Stimulated activated naive CD8-positive, alpha-beta T cell treated with anti-CD3 and anti-CD28 coated beads, Interleukin-15, Interleukin-2, amounts not matched to agents 100 ng/mL and 50 ng/mL, for 24 hours (primary cell): ENCODE results near the gene EOLA2.
"Not testable (repeated sequence)": the region's sequence is repeated elsewhere in the genome, so short reads cannot be mapped to it uniquely, and the experiment has no call there.

Experiments used
- H3K27ac Mint-ChIP-seq: one replicate; pipeline ENCODE4 v1.8.0; 2021; ENCODE audit warnings: mild to moderate bottlenecking, mixed read lengths
- H3K27me3 Mint-ChIP-seq: one replicate; pipeline ENCODE4 v1.8.0; 2021; ENCODE audit warnings: mixed read lengths
- H3K36me3 Mint-ChIP-seq: one replicate; pipeline ENCODE4 v1.8.0; 2021; ENCODE audit warnings: low read depth, mixed read lengths
- H3K4me1 Mint-ChIP-seq: one replicate; pipeline ENCODE4 v1.8.0; 2021; ENCODE audit warnings: low read depth, mixed read lengths
- H3K4me3 Mint-ChIP-seq: one replicate; pipeline ENCODE4 v1.8.0; 2021; ENCODE audit warnings: mild to moderate bottlenecking, mixed read lengths
- H3K9me3 Mint-ChIP-seq: one replicate; pipeline ENCODE4 v1.8.0; 2021; ENCODE audit warnings: mixed read lengths

The EOLA2 gene

DNA sequence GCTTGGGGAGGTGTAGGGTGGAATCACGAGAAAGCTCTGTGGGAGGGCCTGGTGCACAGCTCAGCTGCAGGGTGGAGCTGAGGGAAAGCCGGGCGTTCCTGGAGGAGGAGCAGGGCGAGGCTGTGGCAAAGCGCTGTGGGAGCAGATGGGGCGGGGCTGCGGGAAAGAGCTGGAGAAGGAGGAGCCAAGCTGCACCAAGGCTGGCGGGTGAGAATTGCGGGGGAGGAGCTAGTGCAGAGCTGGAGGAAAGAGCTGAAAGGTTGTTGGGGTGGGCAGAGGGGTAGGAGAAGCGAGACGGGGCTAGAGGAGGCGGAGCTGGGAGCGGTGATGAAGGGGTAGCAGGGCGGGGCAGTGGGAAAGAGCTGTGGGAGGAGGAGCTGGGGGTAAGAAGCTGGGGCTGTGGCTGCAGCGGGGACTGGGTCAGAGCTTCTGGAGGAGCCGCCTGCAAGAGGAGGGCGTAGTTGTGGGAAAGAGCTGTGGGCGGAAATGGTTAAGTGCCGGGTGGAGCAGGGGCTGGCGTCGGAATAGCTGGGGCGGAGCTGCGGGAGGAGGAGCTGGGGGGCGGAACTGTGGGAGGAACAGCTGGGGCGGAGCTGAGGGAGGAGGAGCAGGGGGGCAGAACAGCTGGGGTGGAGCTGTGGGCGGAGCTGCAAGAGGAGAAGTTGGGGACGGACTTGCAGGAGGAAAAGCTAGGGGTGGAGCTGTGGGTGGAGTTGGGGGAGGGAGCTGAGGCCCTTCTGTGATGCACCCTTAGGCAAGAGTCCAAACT is 1.8 kb upstream of the EOLA2 start:
- Mint-ChIP-seq H3K36me3 (no peaks in the 10 kb centered on the region), H3K27ac (peak overlapping the region; percentile 88), H3K4me3 (peak overlapping the region; percentile 79), H3K9me3 (no peaks in the 10 kb centered on the region), H3K27me3 (no peaks in the 10 kb centered on the region), H3K4me1 (peaks cover 3% of the 10 kb centered on the region)

DNA sequence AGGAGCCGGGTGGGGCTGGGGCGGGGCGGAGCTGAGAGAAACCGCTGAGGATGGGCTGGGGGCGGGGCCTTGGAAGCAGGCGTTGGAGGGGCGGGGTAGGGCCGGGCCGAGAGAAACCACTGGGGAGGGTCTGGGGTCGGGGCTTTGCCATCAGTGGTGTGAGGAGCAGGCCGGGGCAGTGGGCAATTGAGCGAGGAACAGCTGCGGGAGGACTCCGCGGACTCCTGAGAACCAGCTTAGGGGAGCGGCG is 1.3 kb upstream of the EOLA2 start:
- Mint-ChIP-seq H3K27ac (peak overlapping the region; percentile 88), H3K9me3 (no peaks in the 10 kb centered on the region), H3K4me3 (peak overlapping the region; percentile 79), H3K36me3 (no peaks in the 10 kb centered on the region), H3K27me3 (no peaks in the 10 kb centered on the region), H3K4me1 (peaks cover 3% of the 10 kb centered on the region)

DNA sequence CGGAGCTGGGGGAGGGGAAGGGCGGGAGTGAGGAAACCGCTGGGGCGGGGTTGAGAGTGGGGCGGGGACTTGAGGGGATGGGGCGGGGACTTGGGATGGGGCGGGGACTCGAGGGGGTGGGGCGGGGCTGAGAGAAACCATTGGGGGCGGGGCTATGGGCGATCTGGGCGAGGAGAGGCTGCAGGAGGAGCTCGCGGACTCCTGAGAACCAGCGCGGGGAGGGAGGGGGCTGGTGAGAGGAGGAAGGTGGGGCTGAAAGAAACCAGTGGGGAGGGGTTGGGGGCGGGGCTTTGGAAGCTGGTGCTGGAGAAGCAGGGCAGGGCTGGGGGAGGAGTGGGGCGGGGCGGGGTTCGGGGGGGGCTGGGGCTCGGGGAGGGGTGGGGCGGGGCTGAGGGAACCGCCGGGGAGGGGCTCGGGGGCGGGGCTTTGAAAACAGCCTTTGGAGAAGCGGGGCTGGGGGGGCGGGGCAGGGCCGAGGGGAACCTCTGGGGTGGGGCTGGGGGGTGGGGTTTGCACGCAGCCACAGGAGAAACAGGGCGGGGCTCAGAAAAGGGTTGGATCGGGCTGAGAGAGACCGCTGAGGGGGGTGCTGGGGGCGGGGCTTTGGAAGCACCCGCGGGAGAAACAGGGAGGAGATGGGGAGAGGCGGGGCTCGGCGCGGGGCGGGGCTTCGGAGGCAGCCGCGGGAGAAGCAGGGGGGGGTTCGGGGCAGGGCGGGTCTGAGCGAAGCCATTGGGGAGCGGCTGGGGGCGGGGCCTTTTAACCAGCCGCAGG is 777 bp upstream of the EOLA2 start:
- Mint-ChIP-seq H3K27me3 (no peaks in the 10 kb centered on the region), H3K27ac (no peak overlapping the region), H3K36me3 (no peaks in the 10 kb centered on the region), H3K4me1 (peaks cover 3% of the 10 kb centered on the region), H3K9me3 (no peaks in the 10 kb centered on the region), H3K4me3 (peak overlapping the region; percentile 87)

DNA sequence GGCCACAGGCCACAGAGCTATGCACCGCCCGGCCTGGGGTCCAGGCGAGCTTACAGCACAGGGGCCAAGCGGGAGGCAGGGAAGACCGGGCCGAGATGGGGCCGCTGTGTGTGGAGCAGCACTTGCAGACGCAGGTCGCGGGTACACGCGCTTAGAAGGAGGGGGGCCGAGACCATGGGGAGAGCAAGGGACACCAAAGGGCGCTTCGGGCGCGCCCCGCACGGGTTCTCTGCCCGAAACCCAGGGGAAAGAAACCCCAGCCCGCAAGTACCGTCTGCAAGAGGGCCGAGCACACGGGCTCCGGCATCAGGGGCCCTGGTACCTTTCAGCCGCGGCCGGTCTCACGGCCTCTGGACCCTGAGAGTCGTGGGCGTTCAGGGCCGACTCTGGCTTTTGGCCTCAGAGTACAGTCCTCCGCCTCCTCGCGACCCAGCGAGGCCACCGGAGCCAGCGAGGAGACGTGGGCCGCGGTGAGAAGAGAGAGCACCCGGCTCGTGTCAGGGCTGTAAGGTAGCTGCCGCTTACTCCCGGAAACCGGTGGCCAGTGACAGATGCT is 342 bp downstream of the EOLA2 start:
- peak overlapping the region; percentile 87 for H3K4me3 Mint-ChIP-seq
- H3K9me3 Mint-ChIP-seq: no peaks in the 10 kb centered on the region
- peak overlapping the region; percentile 68 for H3K27ac Mint-ChIP-seq
- no peaks in the 10 kb centered on the region for H3K27me3 Mint-ChIP-seq
- H3K4me1 Mint-ChIP-seq: peaks cover 3% of the 10 kb centered on the region
- no peaks in the 10 kb centered on the region for H3K36me3 Mint-ChIP-seq

DNA sequence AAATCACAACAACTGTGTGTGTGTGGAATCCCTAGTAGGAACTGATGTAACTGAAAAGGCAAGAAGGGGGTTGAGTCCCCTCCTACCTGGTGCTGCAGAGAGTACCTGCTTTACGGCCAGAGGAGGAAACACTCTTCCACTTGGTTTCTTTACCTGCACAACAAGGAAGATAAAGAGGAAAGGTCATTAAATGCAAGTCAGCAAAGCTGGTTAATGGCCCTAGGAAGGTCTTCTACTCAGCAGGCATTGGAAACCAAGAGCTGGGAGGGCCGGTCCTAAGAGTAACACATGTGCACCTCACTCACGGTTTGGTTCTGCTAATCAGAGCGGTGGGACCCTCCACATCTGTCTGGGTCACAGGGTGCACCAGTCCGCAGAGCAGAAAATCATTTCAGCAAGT is 963 bp downstream of the EOLA2 start:
- not testable (repeated sequence) for H3K36me3 Mint-ChIP-seq, H3K27me3 Mint-ChIP-seq, H3K4me1 Mint-ChIP-seq, H3K9me3 Mint-ChIP-seq
- peak overlapping the region; percentile 68 for H3K27ac Mint-ChIP-seq
- peak overlapping the region; percentile 87 for H3K4me3 Mint-ChIP-seq

DNA sequence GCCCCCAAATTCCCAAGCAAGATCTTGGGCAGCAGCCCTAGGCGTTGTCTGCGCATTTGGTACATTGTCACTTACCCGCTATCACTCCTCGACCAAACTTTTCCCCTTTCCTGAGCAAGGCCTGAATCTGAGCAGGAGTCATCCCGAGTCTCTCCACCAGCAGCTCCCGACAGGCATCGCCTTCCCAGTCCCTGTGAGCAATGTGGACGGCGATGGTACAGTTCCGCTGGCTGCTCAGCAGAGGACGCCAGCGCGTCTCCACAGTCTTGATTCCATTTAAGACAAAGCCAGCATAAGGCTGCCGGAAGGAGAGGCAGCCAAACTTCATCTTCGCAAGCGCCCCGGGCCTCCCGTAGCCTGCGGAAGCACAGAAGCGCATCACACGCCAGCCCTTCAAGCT is 4.7 kb downstream of the EOLA2 start:
- H3K36me3 Mint-ChIP-seq, H3K9me3 Mint-ChIP-seq, H3K4me1 Mint-ChIP-seq, H3K4me3 Mint-ChIP-seq, H3K27me3 Mint-ChIP-seq, H3K27ac Mint-ChIP-seq: not testable (repeated sequence)

DNA sequence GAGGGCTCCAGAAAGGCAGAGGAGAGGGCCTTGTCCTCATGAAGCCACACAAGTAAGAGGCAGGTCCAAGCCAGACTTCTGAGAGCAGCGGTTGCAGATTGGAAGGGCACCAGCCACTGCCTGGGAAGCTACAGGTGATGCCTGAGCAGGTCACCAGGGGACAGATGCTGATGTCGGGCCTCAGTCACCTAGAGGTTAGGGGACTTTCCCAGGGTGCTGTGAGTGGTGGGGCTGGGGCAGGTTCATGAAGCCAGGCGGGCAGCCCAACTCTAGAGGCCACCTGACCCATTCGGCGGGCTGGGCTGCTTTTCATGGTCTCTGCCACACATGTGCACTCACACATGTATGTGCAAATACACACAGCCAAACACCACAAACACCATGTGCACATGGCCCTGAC is 5.3 kb downstream of the EOLA2 start:
- H3K36me3 Mint-ChIP-seq, H3K27ac Mint-ChIP-seq, H3K27me3 Mint-ChIP-seq, H3K4me1 Mint-ChIP-seq, H3K9me3 Mint-ChIP-seq, H3K4me3 Mint-ChIP-seq: not testable (repeated sequence)

DNA sequence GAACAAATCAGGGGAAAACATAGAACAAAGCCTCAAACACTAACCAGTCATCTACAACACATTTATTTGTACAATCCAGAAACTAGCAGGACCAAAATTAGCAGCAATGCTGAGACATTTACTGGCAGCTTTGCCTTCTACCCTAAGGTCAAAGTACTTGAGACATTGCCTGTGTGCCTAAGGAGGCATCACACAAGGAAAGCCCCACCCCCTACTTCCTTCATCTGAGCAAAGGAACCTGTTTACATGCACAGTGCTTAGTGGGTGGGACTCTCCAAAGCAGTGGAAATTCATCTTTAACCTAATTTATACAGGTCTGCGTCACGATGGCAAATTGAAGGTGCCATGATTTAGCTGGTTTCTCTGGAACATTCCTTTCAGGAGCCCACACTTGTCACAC is 6.1 kb downstream of the EOLA2 start:
- H3K4me3 Mint-ChIP-seq, H3K27me3 Mint-ChIP-seq, H3K9me3 Mint-ChIP-seq, H3K27ac Mint-ChIP-seq, H3K4me1 Mint-ChIP-seq, H3K36me3 Mint-ChIP-seq: not testable (repeated sequence)

DNA sequence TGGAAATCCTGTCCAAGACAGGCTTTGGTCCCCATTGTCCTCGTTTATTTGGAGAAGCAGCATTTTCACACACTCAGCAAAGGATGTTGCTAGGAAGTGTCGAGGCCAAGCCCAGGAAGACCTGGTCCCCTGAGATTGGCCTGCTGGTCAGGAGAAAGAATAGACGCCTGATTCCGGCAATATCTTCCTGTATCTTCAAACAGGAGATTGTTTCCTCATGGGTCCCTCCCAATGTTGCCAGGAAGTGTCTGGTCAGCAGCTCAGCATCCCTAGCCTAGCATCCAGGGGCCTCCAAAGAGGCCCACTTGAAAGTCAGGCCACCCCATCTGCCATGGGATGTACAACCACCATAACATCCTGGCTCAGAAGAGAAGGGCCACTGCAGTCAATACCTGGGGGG is 6.9 kb downstream of the EOLA2 start:
- not testable (repeated sequence) for H3K27me3 Mint-ChIP-seq, H3K9me3 Mint-ChIP-seq, H3K27ac Mint-ChIP-seq, H3K4me3 Mint-ChIP-seq, H3K4me1 Mint-ChIP-seq, H3K36me3 Mint-ChIP-seq

DNA sequence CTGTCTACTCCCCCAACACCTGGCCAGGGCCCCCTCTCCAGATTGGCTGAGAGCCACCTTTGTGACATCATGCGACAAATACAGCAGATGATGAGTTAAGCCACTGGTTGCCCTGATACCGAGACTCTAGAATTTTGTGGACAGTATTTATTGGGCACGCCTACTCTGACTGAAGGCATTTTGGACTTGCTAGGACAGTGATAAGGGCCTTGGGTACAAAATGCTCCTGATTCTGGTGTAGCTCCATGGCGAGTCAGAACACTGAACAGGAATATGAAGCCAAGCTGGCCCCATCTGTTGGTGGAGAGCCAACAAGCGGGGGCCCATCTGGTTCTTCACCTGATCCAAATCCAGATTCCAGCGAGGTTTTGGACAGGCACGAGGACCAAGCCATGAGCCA is 8.9 kb downstream of the EOLA2 start, which contains the start of gene HSFX4:
TSS of gene HSFX4 (plus strand) at position 174 of the 400 bp plus-strand sequence. CDS start at position 246, 72 bp downstream.
- not testable (repeated sequence) for H3K27me3 Mint-ChIP-seq, H3K36me3 Mint-ChIP-seq, H3K4me3 Mint-ChIP-seq, H3K9me3 Mint-ChIP-seq, H3K27ac Mint-ChIP-seq, H3K4me1 Mint-ChIP-seq

DNA sequence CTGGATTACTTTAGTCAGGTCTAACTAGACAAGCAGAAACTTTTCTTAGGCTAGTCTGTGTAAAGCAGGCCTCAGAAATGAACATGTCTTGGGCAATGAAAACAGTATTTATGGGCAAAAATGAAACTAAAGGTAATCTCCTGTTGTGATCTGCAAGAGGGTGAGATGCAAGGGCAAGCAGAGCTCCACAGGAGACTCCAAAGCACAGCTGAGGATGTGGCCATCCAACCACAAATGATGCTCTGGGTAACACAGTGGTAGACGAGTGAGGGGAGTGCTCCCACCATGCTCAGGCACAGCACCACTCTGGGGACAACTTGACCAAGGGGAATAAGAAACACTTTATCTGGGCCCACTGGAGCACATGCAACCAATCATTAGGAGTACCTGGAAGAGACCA is 9.7 kb downstream of the EOLA2 start:
- H3K4me3 Mint-ChIP-seq, H3K9me3 Mint-ChIP-seq, H3K4me1 Mint-ChIP-seq, H3K27ac Mint-ChIP-seq, H3K36me3 Mint-ChIP-seq, H3K27me3 Mint-ChIP-seq: not testable (repeated sequence)

DNA sequence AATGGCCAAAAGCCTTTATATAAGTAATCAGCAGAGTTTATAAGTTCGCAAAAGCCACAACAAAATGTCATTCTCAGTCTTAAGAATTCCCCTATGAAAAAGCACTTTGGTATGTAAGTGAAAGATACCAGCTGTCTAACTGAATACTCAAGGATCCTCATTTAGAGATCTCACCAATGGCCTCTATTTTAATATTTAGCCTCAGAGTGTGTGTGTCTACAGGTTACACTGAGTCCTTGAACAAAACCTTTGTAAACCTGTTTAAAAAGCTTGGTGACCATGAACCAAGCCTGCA is 10.4 kb downstream of the EOLA2 start:
- not testable (repeated sequence) for H3K27me3 Mint-ChIP-seq, H3K4me1 Mint-ChIP-seq, H3K36me3 Mint-ChIP-seq, H3K9me3 Mint-ChIP-seq, H3K4me3 Mint-ChIP-seq, H3K27ac Mint-ChIP-seq

DNA sequence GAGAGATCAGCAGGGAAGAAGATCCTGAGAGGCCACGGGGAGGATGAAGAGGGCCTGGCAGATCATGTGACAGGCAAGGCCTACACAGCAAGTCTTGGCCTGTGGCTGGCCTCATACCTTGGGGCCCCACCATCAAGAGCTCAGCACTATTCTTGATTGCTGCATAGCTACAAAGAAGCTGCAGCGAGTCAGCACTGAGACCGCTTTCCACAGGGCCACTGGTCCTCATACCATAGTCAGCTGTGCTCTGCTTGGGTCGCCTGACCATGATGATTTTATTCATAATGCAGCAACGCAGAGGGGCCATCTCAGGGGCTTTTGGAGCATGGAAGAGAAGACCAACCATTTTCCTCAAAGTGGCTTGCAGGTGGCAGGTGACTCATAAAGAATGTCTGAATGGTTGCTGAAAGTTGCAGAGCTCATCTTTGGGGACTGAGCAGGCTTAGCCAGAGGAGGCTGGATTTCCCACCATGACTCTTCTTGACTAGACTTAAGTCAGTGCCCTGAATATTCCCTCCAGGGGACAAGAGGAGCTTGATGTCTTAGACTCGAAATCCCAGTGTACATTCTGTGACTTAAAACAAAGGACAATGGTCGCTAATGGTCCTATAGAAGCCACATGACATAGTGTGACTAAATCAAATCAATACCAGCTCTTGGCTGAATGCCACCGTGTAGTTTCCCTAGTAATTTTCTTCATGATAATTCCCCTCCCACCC is 10.9 kb downstream of the EOLA2 start:
- not testable (repeated sequence) for H3K27me3 Mint-ChIP-seq, H3K4me1 Mint-ChIP-seq, H3K27ac Mint-ChIP-seq, H3K9me3 Mint-ChIP-seq, H3K4me3 Mint-ChIP-seq, H3K36me3 Mint-ChIP-seq

DNA sequence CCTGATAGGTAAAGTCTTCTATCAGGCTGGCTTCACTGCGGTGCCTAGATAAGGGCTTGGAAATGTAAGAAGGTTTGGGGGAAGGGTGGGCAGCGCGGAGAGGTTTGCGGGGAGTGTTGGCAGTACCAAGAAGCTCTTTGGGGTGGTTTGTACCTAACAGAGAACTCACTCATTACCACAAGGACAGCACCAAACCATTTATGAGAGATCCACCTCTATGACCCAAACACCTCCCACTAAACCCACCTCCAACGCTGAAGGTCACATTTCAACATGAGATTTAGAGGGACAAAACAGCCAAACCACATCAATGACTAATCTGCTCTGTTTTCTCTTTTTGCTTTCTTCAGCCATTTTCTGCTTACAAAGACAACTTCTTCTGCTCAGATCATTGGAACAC is 13.9 kb downstream of the EOLA2 start:
- not testable (repeated sequence) for H3K4me3 Mint-ChIP-seq, H3K4me1 Mint-ChIP-seq, H3K9me3 Mint-ChIP-seq, H3K27ac Mint-ChIP-seq, H3K27me3 Mint-ChIP-seq, H3K36me3 Mint-ChIP-seq

DNA sequence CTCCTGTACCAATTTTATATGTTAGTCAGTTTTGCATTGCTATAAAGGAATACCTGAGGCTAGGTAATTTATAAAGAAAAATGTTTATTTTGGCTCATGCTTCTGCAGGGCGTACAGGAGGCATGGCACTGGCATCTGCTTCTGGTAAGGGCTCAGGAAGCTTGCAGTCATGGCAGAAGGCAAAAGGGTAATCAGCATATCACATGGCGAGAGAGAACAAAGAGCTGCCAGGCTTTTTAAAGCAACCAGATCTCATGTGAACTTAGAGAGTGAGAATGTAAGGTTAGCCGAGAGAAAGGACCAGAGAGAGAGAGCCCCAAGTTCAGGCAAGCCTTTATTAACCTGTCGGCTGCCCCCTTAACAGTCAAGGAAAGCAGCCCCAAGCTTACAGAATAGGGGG is 14.5 kb downstream of the EOLA2 start:
- H3K9me3 Mint-ChIP-seq, H3K27ac Mint-ChIP-seq, H3K4me1 Mint-ChIP-seq, H3K27me3 Mint-ChIP-seq, H3K36me3 Mint-ChIP-seq, H3K4me3 Mint-ChIP-seq: not testable (repeated sequence)
